HG03060 (cell line): ENCODE measurements around the gene FABP6.
"Not testable (repeated sequence)": the region's sequence is repeated elsewhere in the genome, so short reads cannot be mapped to it uniquely, and the experiment has no call there.

ENCODE experiments used
- ATAC-seq: cut with Tn5 transposase; IDR thresholded peaks from one replicate; pipeline ENCODE4 v1.9.1; 2021; ENCODE audit warnings: low read depth, moderate number of reproducible peaks; ENCODE audit not compliant: unreplicated experiment

FABP6 gene

GRCh38 chr5:160213537-160213936 is 15.8 kb upstream of the FABP6 start:
- no peak for ATAC-seq

DNA sequence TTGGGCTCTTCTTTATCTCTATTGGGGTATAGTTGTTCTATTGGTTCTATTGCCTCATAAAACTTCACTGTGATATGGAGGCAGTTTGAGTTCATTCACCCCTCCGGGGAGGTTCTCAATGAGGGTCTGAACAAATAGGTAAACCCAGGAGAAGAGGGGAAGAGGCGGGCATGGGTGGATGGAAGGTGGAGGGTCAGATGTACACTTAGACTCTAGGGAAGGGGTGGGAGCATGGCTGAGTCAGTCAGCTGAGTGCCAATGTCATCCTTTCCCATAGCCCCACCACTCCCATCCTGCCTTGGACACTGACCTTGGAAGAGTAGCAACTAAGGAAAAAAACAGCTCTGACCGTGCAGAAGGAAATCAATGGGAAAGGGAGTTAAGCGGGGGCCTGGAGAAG is 9.9 kb upstream of the FABP6 start:
- ATAC-seq = no peak

DNA sequence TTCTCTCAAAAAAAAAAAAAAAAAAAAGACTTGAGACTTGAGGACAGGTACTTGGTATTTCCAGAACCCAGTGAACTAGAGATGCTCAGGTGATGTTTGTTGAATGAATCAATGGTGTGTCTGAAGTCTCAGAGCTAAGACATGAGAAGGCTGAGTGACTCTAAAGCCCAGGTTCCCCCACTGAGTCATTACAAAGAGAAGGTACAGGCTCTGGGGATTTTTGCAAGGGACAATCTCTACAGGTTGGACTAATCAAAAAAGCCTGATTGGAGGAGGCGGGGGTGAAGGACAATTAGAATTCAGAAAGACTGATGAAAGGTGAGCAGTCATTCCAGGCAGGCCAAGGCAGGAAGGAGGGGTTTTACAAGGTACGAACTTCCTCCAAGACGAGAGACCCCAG is 8.2 kb upstream of the FABP6 start:
- ATAC-seq = no peak

GRCh38 chr5:160227012-160227411 is 2.3 kb upstream of the FABP6 start:
- no peak for ATAC-seq

- ATAC-seq = no peak
Observed at GRCh38 chr5:160230686-160231527, 1.6 kb downstream of the FABP6 start.

DNA sequence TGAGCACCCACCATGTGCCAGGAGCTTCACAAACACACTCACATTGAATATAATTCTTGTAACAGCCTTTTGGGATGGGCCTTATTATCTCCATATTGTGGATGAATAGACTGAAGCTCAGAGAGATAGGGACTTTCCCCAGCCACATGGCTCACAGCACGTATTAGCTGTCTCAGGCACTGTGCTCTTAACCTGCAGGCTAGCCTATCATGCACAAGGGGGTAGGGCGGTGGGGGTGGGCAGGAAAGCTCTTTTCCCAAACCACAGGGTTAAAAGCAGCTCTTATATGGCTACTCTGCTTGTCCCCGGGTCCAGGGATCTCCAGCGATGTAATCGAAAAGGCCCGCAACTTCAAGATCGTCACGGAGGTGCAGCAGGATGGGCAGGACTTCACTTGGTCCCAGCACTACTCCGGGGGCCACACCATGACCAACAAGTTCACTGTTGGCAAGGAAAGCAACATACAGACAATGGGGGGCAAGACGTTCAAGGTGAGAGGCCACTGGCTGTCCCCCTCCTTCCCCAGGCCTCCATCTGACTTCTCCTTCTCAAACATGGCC is 2.6 kb downstream of the FABP6 start:
- no peak for ATAC-seq

DNA sequence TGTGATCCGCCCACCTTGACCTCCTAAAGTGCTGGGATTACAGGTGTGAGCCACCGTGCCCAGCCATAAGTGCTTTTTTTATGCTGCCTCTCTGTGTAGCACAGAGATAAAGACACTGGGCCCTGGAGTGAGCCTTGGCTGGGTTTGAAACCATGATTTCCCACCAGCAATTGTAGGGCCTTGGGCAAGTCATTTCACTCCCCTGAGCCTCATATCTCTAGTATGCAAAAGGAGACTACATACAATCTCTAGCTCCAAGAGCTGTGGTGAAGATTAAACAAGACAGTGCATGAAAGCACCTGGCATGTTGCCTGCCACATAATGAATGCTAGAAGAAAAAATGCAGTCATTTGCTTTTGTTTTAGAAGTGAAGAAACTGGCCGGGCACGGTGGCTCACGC is 3.9 kb downstream of the FABP6 start:
- ATAC-seq = no peak

GRCh38 chr5:160235731-160236130 is 6.4 kb downstream of the FABP6 start:
- no peak for ATAC-seq

- no peak for ATAC-seq
Observed at GRCh38 chr5:160237571-160238093, 8.3 kb downstream of the FABP6 start.

GRCh38 chr5:160240350-160240749 is 11.0 kb downstream of the FABP6 start:
- no peak for ATAC-seq

DNA sequence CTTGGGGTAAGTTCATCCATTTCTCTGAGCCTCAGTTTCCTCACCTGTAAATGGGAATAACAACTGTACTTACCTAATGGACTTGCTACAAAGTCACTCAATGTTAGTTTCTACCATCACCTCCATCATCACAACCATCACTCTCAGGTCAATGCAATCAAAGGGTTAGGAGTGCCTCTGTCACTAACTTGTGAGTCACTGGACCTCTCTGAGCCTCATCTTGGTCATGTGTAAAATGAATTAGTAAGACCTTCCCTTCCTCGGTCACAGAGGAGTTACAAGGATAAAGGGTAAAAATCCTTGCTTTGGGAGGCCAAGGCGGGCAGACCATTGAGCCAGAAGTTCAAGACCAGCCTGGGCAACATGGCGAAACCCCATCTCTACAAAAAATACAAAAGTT is 12.8 kb downstream of the FABP6 start:
- ATAC-seq = no peak

DNA sequence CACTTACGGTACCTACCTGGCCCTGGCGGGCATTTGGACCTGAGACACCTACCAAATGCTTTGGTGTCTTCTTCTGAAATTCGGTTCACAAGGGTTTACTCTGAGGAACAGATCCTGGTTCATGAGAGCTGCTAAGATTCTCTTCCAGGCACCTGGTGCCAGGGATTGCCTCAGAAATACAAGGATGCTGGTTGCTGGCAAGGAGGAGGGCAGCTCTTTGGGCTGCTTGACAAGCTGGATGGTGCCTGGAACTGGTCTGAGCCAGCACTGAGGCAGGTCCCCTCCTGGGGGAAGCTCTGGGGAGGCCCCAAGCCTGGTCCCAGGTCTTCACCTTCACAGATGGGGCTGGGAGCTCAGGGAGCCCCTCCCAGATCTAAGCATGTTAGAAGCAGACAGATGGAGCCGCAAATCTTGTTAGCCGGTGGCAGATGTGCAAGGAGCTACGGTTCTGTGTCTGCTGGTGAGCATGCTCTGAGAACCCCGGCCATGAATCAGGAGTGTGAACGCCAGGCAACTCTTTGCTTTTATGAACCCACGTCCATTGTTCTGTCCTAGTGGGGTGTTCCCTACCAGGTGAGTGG is 16.3 kb downstream of the FABP6 start:
- no peak for ATAC-seq

DNA sequence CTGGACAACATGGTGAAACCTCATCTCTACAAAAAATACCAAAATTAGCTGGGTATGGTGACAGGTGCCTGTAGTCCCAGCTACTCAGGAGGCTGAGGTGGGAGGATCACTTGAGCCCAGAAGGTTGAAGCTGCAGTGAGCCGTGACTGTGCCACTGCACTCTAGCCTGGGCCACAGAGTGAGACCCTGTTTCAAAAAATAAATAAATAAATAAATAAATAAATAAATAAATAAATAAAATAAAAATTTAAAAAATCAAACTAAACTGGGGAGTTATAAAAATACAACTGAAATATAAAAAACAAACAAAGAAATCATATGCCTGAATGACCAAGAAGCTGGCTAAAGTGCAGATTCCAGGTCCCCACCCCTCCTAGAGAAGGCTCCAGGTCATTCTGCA is 20.3 kb downstream of the FABP6 start:
- not testable (repeated sequence) for ATAC-seq

- no peak for ATAC-seq
Observed at GRCh38 chr5:160250226-160250625, 20.9 kb downstream of the FABP6 start.

DNA sequence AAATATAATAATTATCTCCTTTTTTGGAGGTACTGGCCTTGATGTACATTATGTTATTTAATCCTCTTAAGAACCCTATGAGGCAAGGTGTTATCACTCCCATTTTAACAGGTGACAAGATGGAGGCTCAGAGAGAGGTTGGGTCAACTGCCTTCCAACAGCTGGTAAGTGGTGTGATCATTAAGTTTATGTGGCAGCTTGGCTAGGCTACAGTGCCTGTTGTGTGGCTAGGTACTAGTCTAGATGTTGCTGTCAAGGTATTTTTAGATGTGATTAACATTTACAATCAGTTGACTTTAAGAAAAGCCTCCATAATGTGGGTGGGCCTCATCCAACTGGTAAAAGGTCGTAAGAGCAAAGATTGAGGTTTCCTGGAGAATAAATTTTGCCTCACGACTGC is 21.5 kb downstream of the FABP6 start:
- no peak for ATAC-seq

- no peak for ATAC-seq
Observed at GRCh38 chr5:160251406-160252155, 22.3 kb downstream of the FABP6 start.

- ATAC-seq = no peak
Observed at GRCh38 chr5:160252916-160253315, 23.6 kb downstream of the FABP6 start.

DNA sequence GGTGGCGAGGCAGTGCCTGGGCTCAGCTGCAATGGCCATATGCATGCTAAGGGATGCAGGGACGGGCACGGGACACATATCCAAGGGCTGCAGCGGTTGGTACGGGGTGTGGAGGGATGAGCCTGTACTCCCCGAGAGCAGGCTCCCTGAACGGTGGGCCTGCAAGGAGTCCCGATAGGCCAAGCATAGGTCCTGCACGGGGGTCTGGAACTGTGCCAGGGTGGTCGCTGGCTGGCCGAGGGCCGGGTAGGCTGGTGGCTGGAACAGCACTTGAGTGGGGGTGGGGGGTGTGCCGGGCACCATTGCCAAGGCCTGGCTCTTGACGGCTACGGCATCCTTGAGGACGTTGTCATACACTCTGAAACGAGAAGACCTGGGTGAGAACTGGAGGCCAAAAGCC is 24.1 kb downstream of the FABP6 start:
- no peak for ATAC-seq

DNA sequence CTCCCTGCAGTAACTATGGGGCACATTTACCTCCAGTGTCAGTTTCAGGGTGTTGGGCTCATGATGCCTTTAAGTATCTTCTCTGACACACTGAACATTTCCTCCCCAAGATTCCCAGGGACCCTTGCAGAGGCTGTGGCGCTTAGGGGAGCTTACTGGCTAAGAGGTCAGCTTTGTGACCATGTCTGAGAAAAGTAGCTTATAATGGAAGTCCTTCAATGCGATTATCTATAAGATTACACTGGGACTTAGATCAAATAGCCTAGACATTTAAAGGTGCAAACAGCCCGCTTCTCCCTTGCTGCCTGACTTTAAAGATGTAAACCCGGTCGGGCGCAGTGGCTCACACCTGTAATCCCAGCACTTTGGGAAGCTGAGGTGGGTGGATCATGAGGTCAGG is 25.4 kb downstream of the FABP6 start:
- no peak for ATAC-seq

DNA sequence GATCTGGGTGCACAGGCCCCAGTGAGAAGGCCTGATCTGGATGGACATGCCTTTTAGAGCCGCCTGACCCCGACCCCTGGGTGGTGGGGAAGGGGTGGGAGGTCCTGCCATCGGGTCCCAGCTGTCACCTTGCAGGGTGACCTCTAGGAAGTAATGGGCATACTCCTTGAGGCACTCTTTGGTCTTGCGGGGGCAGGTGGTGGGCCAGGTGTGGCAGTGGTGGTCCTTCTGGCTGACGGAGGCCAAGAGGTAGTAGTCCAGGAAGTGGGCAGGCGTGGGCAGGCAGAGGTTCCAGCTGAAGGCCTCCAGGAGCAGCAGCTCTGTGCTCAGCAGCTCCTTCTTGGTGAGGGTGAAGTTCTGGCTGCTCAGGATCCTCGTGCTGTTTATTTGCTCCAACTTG is 30.0 kb downstream of the FABP6 start:
- no peak for ATAC-seq
